ENCODE measurements around the gene TAC4. TPM values are rescaled to one million over a fixed set of nuclear protein-coding genes. Genes with fewer than 3 reads are reported as not detected.

Gene TAC4
- total RNA-seq, 1 donor from 2014 or later: not detected

- intact Hi-C loops (cut with DNase I): loop anchor here (10.0 kb wide), 2 partner anchors 148 to 268 kb away; partner anchors contain the start of gene NXPH3
- DNase-seq: peak; percentile 1
These were observed 5.5 kb downstream of the TAC4 start for GRCh38 chr17:49842371-49842770.

GRCh38 chr17:49841548-49841947 is 6.3 kb downstream of the TAC4 start:
- no peak for TF ChIP-seq CTCF (IDR thresholded peaks at IDR 0.05)

More at GRCh38 chr17:49842371-49842770, 5.5 kb downstream of the TAC4 start:
- peaks cover 17% of the 10 kb centered on the region for H3K4me1 ChIP-seq
- no peak overlapping the region for H3K27ac ChIP-seq
- H3K9me3 ChIP-seq: no peaks in the 10 kb centered on the region
- no peak overlapping the region for H3K4me3 ChIP-seq
- ATAC-seq: no peak
- no peaks in the 10 kb centered on the region for H3K36me3 ChIP-seq
- TF ChIP-seq CTCF (IDR thresholded peaks at IDR 0.05): no peak
- no peaks in the 10 kb centered on the region for H3K27me3 ChIP-seq

GRCh38 chr17:49839455-49839854 is 8.4 kb downstream of the TAC4 start:
- H3K4me1 ChIP-seq: peaks cover 32% of the 10 kb centered on the region
- H3K36me3 ChIP-seq: peaks cover 2% of the 10 kb centered on the region
- no peaks in the 10 kb centered on the region for H3K27me3 ChIP-seq
- ATAC-seq (no peak), DNase-seq (peak; percentile 52)
- no peak overlapping the region for H3K27ac ChIP-seq
- no peaks in the 10 kb centered on the region for H3K9me3 ChIP-seq
- H3K4me3 ChIP-seq: no peak overlapping the region
- no peak for TF ChIP-seq CTCF (IDR thresholded peaks at IDR 0.05)
- intact Hi-C loops (cut with DNase I): no loop called here

More at GRCh38 chr17:49841548-49841947, 6.3 kb downstream of the TAC4 start:
- DNase-seq (peak; percentile 10), ATAC-seq (no peak)
- Histone ChIP-seq H3K27me3 (no peaks in the 10 kb centered on the region), H3K4me1 (peaks cover 25% of the 10 kb centered on the region), H3K27ac (no peak overlapping the region), H3K36me3 (no peaks in the 10 kb centered on the region), H3K4me3 (no peak overlapping the region), H3K9me3 (no peaks in the 10 kb centered on the region)
- intact Hi-C loops (cut with DNase I): loop anchor here (10.0 kb wide), 2 partner anchors 147 to 267 kb away; partner anchors contain the start of gene NXPH3

GRCh38 chr17:49836111-49837030 is 11.5 kb downstream of the TAC4 start:
- H3K27ac ChIP-seq: peak overlapping the region; percentile 75
- H3K4me3 ChIP-seq: no peak overlapping the region
- ATAC-seq (peak; percentile 80), DNase-seq (no peak)
- peaks cover 12% of the 10 kb centered on the region for H3K36me3 ChIP-seq
- TF ChIP-seq CTCF (IDR thresholded peaks at IDR 0.05): no peak
- intact Hi-C loops (cut with DNase I): no loop called here
- no peaks in the 10 kb centered on the region for H3K9me3 ChIP-seq
- H3K27me3 ChIP-seq: no peaks in the 10 kb centered on the region
- peaks cover 47% of the 10 kb centered on the region for H3K4me1 ChIP-seq

- no peak overlapping the region for H3K4me3 ChIP-seq
- H3K36me3 ChIP-seq: peaks cover 19% of the 10 kb centered on the region
- DNase-seq (no peak), ATAC-seq (peak; percentile 49)
- TF ChIP-seq CTCF (IDR thresholded peaks at IDR 0.05): no peak
- H3K27ac ChIP-seq: peak overlapping the region; percentile 75
- intact Hi-C loops (cut with DNase I): no loop called here
- H3K4me1 ChIP-seq: peaks cover 47% of the 10 kb centered on the region
- H3K9me3 ChIP-seq: no peaks in the 10 kb centered on the region
- no peaks in the 10 kb centered on the region for H3K27me3 ChIP-seq
These were observed 12.4 kb downstream of the TAC4 start for GRCh38 chr17:49835472-49835871.

All from upper lobe of right lung (tissue), 1 donor.